Activated CD8-positive, alpha-beta memory T cell treated with anti-CD3 and anti-CD28 coated beads, Interleukin-2, amount 50 U/mL, for 1 hour (primary cell): ENCODE results near the gene KPNA1.
"Not testable (repeated sequence)": the region's sequence is repeated elsewhere in the genome, so short reads cannot be mapped to it uniquely, and the experiment has no call there.

Source experiments
- DNase-seq: peaks from one replicate; pipeline ENCODE4 v3.0.0-alpha.2; 2020; ENCODE audit errors: extremely low read depth

KPNA1 gene

DNA sequence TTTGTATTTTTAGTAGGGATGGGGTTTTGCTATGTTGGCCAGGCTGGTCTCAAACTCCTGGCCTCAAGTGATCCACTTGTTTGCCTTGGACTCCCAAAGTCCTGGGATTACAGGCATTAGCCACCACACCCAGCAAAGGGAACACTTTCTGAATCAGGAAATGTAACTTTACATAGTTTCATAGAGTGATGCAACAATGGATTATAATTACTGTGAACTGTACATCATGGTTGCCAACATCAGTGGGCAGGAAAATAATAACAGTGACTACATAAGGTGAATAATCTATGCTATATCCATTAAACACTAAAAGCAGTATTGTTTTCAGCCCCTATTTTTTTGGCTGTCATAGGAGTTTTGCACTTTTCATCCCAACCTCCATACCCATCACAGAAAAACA is 5.0 kb upstream of the KPNA1 start:
- no peak for DNase-seq

DNA sequence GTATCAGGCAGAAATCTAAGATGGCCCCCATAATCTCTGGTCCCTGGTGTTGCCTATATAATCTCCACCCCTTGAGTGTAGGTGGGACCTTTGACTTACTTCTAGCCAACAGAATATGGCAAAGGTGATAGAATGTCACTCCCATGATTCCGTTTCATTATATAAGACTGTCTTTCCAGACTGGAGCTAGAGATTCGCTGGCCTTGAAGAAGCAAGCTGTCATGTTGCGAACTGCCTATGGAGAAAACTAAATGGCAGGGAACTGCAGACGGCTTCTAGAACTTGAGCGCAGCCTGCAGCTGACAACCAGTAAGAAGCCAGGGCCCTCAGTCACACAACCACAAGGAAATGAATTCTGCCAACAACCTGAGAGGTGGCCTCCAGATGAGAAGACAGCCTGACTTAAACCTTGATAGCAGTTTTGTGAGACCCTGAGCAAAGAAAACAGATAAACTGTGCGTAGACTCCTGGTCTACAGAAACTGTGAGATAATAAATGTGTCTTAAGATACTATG is 2.2 kb upstream of the KPNA1 start:
- no peak for DNase-seq

DNA sequence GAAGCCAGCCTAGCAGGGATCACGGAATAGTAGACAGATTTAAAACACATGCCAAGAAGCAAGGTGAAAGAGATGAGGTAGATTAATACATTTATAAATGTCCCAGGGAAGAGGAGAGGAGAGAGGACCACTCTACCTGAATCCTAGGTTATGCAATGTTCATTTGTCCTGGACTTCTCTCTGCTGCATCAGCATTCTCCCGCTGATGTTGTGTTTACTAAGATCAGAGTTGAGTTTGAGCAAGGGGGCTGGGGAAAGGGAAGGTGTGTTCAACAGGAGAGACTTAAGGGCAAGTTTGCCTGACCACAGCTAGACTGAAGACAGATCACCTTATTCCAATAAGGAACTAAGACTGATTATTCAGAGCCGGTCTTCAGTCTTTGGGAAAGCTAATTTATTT is 1.1 kb upstream of the KPNA1 start:
- no peak for DNase-seq

DNA sequence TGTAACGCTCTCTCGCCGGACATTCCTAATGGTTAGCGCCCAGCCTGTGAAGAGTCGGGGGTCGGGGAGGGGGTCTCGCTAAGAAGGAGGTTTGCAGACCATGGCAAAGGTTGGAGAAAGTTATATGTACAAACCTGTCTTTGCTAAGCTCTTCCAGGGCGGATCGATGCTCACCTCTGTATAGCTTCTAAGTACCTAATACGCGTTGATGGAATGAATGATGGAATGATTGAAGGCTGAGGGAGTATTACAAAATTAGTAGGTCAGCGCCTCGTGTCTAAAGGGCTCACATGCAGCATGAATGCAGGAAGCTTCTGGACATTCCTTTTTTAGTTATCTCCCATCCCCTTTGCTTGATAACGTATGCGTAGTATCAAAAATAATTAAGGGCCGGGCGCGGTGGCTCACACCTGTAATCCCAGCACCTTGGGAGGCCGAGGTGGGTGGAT is 305 bp upstream of the KPNA1 start:
- DNase-seq: no peak

DNA sequence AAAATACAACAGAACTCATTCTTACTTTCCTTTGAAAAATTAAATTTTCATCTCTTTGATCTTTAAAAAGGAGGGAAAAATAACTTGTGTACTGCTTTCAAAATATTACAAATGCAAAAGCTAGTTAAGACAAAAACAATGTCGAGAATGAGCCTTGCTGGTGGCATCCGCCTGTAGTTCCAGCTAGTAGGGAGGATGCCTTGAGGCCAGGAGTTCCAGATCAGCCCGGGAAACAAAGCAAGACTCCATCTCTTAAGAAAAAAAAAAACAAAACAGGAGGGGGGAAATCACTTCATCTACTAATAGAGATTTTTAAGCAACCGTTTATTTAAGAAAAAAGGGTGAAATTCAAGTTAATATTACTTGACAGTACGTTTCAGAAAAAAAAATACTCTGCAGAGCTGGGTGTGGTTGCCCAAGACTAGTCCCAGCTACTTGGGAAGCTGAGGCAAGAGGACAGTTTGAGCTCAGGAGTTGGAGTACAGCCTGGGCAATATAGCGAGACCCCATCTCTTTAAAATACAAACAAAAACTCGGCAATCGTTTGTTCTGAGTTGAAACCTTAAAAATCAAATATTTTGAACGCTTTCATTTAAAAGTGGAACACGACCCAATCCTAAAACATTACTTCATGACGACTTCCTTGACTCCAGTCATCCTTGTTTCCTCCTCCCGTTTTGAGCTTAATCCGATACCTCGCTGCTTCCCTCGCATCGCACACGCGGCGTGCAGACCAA is 1.2 kb downstream of the KPNA1 start:
- DNase-seq: no peak

DNA sequence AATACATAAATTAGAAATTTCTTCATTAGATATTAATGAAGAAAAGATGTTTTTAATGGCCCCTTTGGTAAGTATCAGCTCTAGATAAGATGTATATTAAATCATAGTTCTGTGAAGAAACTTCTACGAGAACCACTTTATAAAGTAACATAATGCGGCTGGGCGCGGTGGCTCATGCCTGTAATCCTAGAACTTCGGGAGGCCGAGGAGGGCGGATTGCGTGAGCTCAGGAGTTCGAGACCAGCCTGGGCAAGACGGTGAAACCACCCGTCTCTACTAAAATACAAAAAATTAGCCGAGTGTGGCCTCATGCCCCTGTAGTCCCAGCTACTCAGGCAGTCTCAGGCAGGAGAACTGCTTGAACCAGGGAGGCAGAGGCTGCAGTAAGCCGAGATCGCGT is 2.5 kb downstream of the KPNA1 start:
- DNase-seq: no peak

DNA sequence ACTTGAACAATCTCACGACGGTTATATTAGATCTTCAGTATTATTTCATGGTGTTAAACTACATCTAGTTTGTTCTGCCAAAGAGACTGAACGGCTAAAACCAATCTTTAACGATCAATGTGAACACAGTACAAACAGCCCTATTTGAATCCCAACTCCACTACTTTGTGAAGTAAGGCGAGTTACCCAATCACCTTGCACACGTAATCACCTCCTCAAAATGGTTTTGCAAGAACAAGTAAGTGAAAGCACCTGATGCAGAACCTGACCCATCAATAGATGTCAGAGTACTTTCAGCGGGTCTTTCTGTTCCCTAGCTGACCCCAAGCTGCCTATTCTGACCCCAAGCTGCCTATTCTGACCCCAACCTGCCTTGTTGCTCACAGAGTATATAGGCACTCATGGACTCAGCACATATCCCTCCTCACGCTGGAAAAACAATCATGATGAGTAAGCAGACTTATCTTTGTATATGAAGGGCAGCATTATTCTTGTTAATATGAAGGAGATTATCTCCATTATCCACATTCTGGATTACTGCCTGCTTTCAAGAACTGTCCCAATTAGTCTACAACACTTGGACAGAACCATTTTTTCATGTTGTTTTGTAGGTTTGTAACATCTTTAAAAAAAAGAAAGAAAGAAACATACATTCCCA is 3.7 kb downstream of the KPNA1 start:
- DNase-seq: no peak

DNA sequence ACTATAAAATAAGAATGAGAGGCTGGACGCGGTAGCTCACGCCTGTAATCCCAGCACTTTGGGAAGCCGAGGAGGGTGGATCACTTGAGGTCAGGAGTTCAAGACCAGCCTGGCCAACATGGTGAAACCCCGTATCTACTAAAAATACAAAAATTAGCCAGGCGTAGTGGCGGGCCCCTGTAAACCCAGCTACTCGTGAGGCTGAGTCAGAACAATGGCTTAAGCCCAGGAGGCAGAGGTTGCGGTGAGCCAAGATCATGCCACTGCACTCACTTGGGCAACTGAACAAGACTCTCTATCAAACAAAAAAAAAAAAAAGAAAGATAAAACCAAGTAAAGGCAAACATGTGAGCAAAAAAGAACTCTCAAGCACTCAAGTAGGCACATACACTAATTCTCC is 5.8 kb downstream of the KPNA1 start:
- not testable (repeated sequence) for DNase-seq

DNA sequence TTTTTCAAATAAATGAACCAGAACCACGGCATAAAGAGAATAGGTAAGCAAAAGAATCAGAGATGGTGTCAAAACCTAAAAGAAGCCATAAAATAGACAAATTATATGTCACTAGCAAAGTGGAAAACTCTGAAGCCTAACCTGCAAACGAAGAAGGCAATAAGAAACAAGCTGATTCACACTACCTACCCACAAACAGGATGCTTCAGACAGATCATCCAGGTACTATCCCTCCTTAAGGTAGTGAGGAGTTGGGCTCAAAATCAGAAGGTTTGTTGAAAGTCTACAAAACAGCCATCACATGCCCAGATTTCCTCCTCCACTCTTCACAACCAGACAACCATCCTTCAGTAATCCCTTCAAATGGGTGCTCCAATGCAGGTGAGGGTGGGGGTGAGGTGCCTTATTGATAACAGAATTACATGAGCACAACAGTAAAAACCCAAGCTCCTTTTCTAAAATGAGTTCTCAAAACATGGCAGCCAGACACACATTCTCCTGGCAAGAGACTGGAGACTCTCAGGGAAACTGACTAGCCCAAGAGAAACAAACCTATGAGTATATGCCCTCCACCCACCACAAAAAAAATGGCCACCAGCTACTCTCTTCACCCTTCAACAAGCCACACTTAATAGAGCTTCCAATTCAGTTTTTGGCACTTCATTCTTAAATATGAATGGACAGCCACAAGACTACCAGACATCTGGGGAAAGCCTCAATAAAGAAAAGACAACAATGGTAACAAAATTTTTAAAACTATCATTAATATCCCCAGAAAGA is 6.4 kb downstream of the KPNA1 start:
- DNase-seq: no peak

DNA sequence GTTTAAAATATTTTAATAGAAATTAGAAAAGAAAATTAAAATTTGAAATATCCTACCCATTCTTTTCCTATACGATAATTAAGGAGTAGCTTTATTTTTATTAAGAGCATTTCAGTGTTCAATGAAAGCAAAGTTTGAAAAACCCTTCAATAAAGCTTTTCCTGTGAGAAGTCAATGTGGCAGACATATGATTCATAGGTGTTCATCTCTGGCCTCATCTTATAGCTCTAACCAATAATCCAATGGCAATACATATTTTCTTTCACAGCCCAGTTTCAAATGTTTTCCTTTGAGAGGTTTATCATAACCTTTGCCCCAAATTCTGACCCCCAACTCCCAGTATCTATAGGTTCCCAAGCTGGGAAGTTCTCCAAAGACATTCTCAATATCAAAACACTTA is 8.3 kb downstream of the KPNA1 start:
- no peak for DNase-seq

DNA sequence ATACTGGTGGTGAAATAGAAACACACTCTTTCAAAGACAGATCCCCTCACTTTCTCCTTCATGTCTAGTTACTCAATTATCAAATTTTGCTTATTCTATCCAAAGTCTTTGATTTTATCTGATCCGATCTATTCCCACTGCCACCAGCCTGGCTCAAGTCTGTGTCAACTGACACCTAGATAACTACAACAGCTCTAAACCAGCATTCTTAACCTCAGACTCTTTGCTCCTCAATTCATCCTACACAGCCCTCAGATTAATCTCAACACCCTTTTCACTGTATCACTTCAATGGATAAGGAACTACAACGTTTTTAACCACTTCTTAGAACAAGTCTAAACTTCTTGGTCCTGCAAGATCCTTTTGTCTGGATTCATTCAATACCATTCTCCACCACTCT is 9.1 kb downstream of the KPNA1 start:
- no peak for DNase-seq

DNA sequence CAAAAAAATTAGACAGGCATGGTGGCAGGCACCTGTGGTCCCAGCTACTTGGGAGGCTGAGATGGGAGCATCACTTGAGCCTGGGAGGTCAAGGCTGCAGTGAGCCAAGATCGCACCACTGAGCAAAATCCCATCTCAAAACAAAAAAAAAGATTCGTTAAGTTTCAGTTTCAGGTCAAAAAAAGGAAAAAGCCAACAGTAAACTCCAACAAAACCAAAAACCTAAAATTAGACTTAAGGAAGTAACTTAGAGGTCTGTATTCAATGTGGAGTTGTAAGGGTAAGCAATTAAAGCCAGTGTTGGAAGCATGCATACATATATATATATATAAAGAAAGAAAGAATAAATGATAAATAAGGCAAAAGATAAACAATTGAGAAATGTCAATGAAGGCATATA is 11.8 kb downstream of the KPNA1 start:
- no peak for DNase-seq

DNA sequence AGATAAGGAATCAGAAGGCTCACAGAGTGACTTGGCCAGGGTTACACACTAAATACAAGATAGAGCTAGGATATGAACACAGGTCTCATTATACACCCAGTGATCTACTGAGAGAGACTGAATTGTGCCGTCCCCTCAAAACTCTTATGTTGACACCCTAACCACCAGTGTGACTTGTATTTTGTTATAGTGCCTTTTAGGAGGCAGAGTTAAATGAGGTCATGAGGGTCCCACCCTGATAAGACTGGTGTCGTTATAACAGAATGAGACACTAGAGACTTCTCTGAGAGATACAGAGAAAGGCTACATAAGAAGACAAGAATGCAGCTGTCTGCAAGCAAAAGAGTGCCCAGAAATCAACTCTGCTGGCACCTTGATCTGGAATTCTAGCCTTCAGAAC is 12.6 kb downstream of the KPNA1 start:
- DNase-seq: no peak

DNA sequence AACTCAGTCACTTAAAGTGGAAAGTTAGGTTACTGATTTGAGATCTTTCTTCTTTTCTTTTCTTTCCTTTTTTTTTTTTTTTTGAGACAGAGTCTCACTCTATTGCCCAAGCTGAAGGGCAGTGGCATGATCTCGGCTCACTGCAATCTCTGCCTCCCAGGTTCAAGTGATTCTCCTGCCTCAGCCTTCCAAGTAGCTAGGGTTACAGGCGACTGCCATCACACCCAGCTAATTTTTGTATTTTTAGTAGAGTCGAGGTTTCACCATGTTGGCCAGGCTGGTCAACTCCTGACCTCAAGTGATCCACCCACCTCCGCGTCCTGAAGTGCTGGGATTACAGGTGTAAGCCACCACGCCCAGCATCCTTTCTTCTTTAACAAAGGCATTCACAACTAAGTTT is 13.8 kb downstream of the KPNA1 start:
- DNase-seq: not testable (repeated sequence)

DNA sequence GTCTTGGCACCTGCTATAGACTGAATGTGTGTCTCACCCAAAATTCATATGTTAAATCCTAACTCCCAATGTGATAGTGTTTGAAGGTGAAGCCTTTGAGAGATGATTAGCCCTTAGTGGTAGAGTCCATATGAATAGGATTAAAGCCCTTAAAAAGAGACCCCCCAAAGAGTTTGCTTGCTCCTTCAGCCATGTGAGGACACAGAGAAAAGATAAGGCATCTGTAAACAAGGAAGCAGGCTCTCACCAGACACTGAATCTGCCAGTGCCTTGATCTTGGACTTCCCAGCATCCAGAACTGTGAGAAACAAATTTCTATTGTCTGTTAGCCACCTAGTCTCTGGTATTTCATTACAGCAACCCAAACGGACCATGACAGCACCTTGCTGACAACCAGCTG is 16.6 kb downstream of the KPNA1 start:
- DNase-seq: no peak

DNA sequence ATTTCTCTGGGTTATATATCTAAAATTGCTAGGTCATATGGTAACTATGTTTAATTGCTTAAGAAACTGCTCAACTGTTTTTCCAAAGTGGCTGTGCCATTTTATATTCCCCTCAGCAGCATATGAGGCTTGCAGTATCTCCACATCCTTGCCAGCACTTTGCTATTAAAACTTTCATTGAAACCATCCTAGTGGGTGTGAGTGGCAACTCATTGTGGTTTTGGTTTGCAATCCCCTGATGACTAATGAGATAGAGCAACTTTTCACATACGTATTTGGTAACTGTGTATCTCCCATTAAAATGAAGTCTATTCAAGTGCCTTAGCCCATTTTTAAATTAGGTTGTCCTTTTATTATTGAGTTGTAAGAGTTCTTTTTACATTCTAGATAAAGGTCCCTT is 17.3 kb downstream of the KPNA1 start:
- no peak for DNase-seq

DNA sequence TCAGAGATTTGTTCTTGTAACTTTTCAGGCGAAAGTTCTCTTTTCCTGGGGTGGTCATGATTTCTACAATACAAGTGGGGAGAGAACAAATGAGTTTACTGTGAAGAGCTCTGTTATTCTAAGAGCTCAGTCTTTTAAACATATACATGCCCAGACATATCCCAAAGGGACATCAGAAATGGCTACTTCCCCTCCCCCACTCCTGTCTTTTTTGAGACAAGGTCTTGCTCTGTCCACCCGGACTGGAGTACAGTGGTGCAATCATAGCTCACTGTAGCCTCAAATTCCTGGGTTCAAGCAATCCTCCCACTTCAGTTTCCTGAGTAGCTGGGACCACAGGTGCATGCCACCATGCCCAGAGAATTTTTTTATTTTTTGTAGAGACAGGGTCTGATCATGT is 18.2 kb downstream of the KPNA1 start:
- DNase-seq: no peak

DNA sequence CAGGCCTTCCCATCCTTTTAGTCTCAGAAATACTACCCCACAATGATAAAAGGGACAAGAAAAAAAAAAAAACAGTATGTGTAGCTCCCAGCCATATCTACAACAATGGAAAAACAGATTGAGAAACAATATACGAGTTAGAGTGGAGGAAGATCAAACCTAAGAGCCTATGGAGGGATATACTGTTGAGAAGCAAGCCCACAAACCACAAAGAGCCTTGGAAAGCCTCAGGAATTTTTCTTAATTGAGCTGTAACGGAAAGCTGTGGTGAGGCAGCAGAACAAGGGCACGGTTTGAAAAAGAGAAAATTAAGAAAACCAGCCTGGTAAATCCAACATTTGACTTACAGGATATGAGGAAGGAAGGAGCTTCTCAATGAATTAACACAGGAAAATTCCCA is 21.4 kb downstream of the KPNA1 start:
- DNase-seq: no peak

DNA sequence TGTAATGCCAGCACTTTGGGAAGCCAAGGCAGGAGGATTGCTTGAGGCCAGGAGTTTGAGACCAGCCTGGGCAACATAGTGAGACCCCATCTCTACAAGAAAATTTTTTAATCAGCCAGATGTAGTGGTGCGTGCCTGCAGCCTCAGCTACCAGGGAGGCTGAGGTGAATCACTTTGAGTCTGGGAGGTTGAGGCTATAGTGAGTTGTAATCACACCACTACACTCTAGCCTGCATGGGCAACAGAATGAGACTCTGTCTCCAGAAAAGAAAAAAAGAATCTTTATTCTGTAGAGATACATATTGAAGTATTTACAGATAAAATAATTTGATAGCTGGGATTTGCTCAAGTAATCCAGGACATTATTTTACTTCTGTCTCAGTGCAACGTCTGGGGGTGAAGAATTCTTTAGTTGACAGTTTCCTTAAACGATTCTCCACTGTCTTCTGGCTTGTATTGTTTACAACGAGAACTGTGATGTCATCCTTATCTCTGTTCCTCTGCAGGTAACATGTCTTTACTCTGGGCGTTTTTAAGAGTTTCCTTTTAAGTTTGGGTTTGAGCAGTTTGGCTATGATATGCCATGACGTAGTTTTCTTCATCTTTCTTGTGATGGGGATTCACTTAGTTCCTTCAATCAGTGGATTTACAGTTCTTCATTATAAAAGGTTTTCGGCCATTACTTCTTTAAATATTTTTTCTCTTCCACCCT is 26.3 kb downstream of the KPNA1 start:
- no peak for DNase-seq

DNA sequence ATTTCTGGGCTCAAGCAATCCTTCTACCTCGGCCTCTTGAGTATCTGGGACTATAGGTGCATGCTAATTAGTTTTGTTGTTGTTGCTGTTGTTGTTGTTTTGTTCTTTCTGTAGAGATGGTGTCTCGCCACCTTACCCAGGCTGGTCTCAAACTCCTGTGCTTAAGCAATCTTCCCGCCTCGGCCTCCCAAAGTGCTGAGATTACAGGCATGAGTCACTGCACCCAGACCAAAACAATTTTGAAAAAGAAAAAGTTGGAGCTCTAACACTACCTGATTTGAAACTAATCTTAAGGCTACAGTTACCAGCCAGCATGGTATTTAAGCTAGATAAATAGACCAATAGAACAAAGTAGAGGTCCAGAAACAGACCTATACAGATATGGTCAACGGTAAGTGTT is 29.8 kb downstream of the KPNA1 start:
- no peak for DNase-seq

DNA sequence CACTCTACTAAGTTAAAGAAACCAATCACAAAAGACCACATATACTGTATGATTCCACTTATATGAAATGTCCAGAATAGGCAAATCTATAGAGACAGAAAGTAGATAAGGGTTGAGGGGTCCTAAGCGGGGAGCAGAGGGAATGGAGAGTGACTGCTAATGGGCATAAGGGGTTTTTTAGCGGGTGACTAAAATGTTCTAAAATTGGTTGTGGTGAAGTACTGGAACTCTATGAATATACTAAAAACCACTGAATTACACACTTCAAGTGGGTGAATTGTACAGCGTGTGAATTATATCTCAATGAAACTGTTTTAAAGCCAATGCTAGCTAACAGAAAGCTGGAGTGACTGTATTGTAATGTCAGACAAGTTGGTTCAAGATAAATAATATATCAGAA is 33.3 kb downstream of the KPNA1 start:
- no peak for DNase-seq

DNA sequence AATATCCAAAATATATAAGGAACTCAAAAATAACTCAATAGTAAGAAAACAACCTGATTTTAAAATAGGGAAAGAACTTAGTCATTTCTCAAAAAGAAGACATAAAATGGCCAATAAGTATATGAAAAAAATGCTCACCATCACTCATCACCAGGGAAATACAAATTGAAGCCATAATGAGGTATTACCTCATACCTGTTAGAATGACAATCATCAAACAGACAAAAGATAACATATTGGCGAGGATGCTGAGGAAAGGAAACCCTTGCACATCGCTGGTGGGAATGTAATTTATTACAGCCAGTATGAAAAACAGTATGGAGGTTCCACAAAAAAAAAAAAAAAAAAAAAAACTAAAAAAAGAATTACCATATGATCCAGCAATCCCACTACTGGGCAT is 38.2 kb downstream of the KPNA1 start:
- DNase-seq: no peak
